Measurements from ENCODE around the gene GDPD5.

The GDPD5 gene

DNA sequence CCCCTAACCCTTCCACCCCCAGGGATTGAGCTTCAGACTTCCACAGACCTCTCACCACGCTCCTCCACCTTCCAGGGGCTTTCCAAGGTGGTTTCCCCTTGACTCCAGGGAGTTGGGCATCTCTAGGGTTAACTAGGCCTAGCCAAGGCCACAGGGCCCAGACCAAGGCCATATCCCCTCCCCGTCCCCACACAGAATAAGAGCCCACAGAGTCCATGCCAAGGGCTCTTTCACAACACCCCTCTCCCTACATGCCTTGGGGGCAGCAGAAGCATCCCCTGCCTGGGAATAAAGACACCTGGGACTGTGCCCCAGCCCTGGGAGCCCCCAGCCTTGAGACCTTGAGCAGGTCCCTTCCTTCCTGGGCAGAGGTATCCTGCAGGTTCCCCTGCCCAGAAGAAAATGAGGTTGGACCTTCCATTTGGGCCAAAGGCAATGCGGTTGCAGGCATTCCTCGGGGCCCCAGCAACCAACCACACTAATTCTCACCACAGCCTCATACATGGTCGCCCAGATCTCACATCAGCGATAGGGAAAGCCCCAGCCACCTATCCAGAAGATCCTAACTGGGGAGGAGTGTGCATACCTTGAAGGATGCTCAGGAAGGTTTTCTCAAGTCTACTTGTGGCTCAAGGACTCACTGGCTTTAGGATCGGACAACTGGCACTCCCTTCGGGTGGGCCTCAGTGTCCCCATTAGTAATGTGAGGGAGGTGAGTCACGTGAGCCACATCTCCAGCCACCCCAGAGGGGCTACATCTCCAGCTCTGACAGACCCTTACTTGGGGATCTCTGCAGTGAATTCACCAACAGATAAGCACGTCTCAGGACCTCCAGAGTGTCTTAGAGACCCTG, 1.7 kb downstream of the GDPD5 start:
- Histone ChIP-seq H3K4me3 (IDR thresholded peaks at IDR 0.05; ENCODE audit: insufficient read depth, low read depth, low read length) (no peak overlapping the region), H3K27ac (peak overlapping the region; percentile 29; the same call in 1 of the 2 replicates), H3K4me2 (peak overlapping the region; percentile 76), H2AFZ (ENCODE audit: low read depth) (no peak overlapping the region), H3K79me2 (ENCODE audit: insufficient read depth, low read depth) (no peaks in the 10 kb centered on the region), H3K27me3 (ENCODE audit: insufficient read depth, low read depth) (peaks cover 9% of the 10 kb centered on the region; the same call in 1 of the 2 replicates), H3K4me1 (ENCODE audit: low read depth, poor library complexity, severe bottlenecking) (peaks cover 30% of the 10 kb centered on the region), H3K9ac (no peak overlapping the region), H3K36me3 (ENCODE audit: insufficient read depth) (no peaks in the 10 kb centered on the region), H4K20me1 (ENCODE audit: insufficient read depth) (no peaks in the 10 kb centered on the region)
- TF ChIP-seq, protein P1, sequence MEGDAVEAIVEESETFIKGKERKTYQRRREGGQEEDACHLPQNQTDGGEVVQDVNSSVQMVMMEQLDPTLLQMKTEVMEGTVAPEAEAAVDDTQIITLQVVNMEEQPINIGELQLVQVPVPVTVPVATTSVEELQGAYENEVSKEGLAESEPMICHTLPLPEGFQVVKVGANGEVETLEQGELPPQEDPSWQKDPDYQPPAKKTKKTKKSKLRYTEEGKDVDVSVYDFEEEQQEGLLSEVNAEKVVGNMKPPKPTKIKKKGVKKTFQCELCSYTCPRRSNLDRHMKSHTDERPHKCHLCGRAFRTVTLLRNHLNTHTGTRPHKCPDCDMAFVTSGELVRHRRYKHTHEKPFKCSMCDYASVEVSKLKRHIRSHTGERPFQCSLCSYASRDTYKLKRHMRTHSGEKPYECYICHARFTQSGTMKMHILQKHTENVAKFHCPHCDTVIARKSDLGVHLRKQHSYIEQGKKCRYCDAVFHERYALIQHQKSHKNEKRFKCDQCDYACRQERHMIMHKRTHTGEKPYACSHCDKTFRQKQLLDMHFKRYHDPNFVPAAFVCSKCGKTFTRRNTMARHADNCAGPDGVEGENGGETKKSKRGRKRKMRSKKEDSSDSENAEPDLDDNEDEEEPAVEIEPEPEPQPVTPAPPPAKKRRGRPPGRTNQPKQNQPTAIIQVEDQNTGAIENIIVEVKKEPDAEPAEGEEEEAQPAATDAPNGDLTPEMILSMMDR (conservative IDR thresholded peaks at IDR 0.05; ENCODE audit: low read depth, low read length), result no peak

DNA sequence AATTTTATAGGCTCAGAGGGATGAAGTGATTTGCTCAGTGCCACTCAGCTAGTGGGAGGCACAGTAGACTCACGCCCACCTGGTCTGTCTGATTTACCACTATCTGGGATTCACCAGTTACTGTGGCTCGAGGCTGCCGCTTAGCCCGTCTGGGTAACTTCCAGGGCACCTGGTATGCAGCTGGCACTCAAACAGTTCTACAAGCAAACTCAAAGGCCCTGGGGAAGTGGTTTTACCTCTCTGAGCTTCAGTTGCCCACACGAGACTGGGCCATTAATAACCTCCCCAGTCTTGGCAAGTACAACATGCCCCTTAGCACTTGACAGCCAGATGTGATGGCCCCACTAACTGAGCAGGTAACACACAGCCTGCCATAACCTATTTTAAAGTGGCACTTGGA, 2.6 kb downstream of the GDPD5 start:
- H3K27ac ChIP-seq, result peak overlapping the region; percentile 29; the same call in 1 of the 2 replicates
- peaks cover 9% of the 10 kb centered on the region; the same call in 1 of the 2 replicates for H3K27me3 ChIP-seq (ENCODE audit: insufficient read depth, low read depth)
- H2AFZ ChIP-seq (ENCODE audit: low read depth), result no peak overlapping the region
- H3K4me1 ChIP-seq (ENCODE audit: low read depth, poor library complexity, severe bottlenecking), result peaks cover 30% of the 10 kb centered on the region
- H3K36me3 ChIP-seq (ENCODE audit: insufficient read depth), result no peaks in the 10 kb centered on the region
- H3K9ac ChIP-seq, result no peak overlapping the region
- H3K79me2 ChIP-seq (ENCODE audit: insufficient read depth, low read depth), result no peaks in the 10 kb centered on the region
- H3K4me3 ChIP-seq (IDR thresholded peaks at IDR 0.05; ENCODE audit: insufficient read depth, low read depth, low read length), result no peak overlapping the region
- no peaks in the 10 kb centered on the region for H4K20me1 ChIP-seq (ENCODE audit: insufficient read depth)
- TF ChIP-seq, protein P1 (conservative IDR thresholded peaks at IDR 0.05; ENCODE audit: low read depth, low read length), result no peak
- H3K4me2 ChIP-seq, result peak overlapping the region; percentile 76; the same call in 1 of the 2 replicates

DNA sequence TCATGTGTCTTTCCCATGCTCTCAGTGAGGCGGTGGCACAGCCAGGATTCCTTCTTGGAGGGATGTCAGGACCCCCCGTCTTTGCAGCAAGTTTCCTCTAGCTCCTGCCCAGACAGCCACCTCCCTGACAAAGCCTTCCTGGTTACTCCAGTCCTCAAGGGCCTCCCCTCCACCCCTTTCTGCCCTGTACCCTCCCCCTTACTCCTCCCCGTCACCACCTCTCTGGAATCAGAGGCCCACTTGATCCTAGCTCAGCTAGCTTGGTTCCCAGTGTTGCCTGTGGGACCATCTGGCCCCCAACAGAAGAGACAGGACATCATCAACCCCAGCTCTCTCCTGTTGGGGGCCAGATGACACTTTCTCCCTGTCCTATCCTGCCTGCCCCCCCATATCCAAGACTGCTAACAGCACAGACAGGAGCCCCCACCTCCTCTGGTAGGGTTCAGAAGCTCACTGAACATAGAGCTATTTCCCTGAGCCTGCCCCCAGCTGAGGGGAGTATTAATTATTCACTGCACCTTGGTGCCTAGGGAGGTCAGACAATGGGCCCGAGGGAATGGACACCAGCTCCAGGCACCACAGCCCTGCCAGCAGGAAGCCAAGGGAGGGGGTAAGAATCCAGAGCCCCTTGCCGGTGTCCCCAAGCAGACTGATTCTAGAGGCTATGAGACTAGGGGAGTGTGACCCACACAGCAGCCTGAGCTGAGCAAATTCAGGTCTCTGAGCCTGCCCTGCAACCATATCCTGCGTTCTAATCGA, 3.3 kb downstream of the GDPD5 start:
- no peaks in the 10 kb centered on the region for H3K79me2 ChIP-seq (ENCODE audit: insufficient read depth, low read depth)
- TF ChIP-seq, protein P1 (conservative IDR thresholded peaks at IDR 0.05; ENCODE audit: low read depth, low read length), result no peak
- peaks cover 9% of the 10 kb centered on the region; the same call in 1 of the 2 replicates for H3K27me3 ChIP-seq (ENCODE audit: insufficient read depth, low read depth)
- no peak overlapping the region for H3K9ac ChIP-seq
- H3K4me2 ChIP-seq, result peak overlapping the region; percentile 76; the same call in 1 of the 2 replicates
- no peak overlapping the region for H3K4me3 ChIP-seq (IDR thresholded peaks at IDR 0.05; ENCODE audit: insufficient read depth, low read depth, low read length)
- H3K27ac ChIP-seq, result no peak overlapping the region
- peaks cover 30% of the 10 kb centered on the region for H3K4me1 ChIP-seq (ENCODE audit: low read depth, poor library complexity, severe bottlenecking)
- H3K36me3 ChIP-seq (ENCODE audit: insufficient read depth), result no peaks in the 10 kb centered on the region
- no peaks in the 10 kb centered on the region for H4K20me1 ChIP-seq (ENCODE audit: insufficient read depth)
- no peak overlapping the region for H2AFZ ChIP-seq (ENCODE audit: low read depth)

DNA sequence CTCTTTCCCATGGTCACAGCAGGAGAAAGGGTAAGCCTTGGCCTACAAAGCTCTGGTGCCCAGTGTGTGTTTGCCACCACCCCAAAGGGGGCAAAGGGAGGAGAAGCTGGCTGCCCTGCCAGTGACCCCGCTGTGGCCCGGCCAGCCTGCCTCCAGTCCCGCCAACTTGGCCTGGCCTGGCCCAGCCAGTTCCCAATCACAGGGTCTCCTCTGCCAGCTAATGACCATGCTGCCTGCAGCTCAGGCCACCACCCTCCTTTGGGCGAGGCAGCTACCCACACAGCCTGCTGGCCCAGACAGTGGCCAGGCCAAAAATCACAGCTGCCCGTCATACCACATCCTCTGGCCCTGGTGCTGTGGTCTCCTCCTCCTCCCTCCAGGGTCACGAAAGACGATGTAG, 5.1 kb downstream of the GDPD5 start:
- no peak overlapping the region for H3K4me3 ChIP-seq (IDR thresholded peaks at IDR 0.05; ENCODE audit: insufficient read depth, low read depth, low read length)
- H2AFZ ChIP-seq (ENCODE audit: low read depth), result no peak overlapping the region
- no peaks in the 10 kb centered on the region for H3K36me3 ChIP-seq (ENCODE audit: insufficient read depth)
- no peak overlapping the region for H3K9ac ChIP-seq
- H3K4me2 ChIP-seq, result no peak overlapping the region
- TF ChIP-seq, protein P1 (conservative IDR thresholded peaks at IDR 0.05; ENCODE audit: low read depth, low read length), result no peak
- peaks cover 9% of the 10 kb centered on the region; the same call in 1 of the 2 replicates for H3K27me3 ChIP-seq (ENCODE audit: insufficient read depth, low read depth)
- H3K27ac ChIP-seq, result no peak overlapping the region
- H3K4me1 ChIP-seq (ENCODE audit: low read depth, poor library complexity, severe bottlenecking), result peaks cover 30% of the 10 kb centered on the region
- no peaks in the 10 kb centered on the region for H4K20me1 ChIP-seq (ENCODE audit: insufficient read depth)
- H3K79me2 ChIP-seq (ENCODE audit: insufficient read depth, low read depth), result no peaks in the 10 kb centered on the region

All from KMS-11 (cell line).